Metanephros (tissue), 2 donors: ENCODE data around the gene QARS1. TPM values are rescaled to one million over a fixed set of nuclear protein-coding genes. Genes with fewer than 3 reads are reported as not detected.

Experiments
- small RNA-seq: library from RNA; depleted of rRNA; stranded (forward); fragments of <200 nt; gene quantifications from one replicate; pipeline ENCODE3, GENCODE V24; 2014; ENCODE audit warnings: low replicate concordance
- total RNA-seq: library from RNA; depleted of rRNA; stranded (reverse); fragments of >200 nt; gene quantifications from one replicate; pipeline ENCODE4 v1.2.3, GENCODE V29; 2014

The QARS1 gene
- 465 TPM for total RNA-seq

DNA sequence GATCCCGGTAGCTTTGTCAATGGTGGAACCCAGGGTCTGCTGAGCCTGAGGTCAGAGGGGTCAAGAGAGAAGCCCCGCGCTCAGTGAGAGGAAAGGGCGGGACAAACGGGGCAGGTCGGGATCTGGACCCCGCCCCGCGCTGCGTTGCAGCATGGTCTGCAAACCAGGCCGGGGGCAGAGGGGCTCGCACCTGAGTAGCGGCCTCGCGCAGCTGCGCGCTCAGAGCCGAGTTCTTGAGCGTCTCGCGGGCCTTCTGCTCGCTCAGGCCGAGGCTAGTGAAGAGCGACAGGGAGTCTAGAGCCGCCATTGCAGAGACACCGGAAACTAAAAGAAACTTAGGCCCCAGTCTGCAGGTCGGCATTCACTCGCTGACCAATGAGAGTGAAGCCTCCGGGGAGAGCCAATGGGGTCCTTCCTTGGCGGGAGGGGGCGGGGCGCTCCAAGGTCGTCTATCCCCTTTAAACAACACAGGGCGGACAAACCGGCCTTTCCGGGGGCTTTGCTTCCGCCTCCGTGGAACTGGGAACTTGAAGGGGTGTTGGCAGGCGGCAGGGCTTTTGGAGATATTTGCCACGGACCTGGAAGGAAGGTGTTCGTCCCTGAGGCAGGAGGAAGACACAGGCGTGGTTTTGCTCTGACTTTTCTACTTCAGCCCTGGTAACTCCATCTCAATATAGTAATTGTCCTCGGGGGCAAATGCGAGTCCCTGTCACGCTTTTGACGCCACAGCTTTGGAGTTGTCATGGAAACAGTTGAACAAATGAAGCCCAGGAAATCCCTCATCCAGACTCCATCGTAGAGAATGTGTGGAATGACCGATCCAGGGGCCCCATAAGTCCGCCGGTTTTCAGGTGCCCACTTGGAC lies at the start of gene QARS1:
TSS of gene QARS1 (minus strand) at position 331 of the 865 bp plus-strand sequence. CDS start at position 307, 24 bp downstream.

GRCh38 chr3:49132437-49133225 lies 28.1 kb upstream of the QARS1 start, which contains the start of gene LAMB2:
Gene LAMB2, minus strand, starts transcription at chr3:49133050. Its CDS starts 183 bp downstream, at chr3:49132867.

DNA sequence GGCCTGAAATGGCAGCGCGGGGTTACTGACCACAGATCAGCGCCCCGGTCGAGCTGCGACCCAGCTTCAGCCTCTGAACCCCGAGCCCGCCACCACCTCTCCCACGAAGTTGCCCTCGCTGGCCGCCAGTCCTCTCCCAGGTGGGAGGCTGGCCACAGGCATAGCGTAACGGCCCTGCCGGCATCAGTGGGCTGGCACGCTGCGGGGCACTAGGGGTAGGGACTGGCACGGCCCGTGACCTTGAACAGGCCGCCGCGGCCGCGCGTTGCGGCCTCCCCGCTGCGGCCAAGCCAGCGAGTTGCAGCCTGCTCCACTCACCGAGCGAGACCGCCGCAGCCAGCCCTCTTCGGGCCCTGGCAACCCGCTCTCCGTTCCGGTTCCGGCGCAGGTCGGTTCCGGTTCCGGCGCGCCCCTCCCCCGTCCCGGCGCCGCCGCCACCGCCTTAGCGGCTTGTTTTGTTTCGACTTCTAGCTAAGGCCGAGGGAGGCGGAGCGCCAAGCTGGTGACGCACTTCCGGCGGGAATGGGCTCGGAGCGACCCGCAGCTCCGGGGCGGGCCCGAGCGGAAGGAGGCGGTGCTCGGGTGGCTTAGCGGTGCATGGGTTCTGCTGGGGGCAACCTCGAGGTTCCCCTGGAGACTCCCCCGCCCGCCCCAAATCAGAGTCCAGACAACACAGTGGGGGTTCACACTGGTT lies 16.0 kb upstream of the QARS1 start, which contains the start of gene USP19:
TSS of gene USP19 (minus strand) at position 386 of the 694 bp plus-strand sequence. CDS start 1,678 bp downstream, outside the sequence.

DNA sequence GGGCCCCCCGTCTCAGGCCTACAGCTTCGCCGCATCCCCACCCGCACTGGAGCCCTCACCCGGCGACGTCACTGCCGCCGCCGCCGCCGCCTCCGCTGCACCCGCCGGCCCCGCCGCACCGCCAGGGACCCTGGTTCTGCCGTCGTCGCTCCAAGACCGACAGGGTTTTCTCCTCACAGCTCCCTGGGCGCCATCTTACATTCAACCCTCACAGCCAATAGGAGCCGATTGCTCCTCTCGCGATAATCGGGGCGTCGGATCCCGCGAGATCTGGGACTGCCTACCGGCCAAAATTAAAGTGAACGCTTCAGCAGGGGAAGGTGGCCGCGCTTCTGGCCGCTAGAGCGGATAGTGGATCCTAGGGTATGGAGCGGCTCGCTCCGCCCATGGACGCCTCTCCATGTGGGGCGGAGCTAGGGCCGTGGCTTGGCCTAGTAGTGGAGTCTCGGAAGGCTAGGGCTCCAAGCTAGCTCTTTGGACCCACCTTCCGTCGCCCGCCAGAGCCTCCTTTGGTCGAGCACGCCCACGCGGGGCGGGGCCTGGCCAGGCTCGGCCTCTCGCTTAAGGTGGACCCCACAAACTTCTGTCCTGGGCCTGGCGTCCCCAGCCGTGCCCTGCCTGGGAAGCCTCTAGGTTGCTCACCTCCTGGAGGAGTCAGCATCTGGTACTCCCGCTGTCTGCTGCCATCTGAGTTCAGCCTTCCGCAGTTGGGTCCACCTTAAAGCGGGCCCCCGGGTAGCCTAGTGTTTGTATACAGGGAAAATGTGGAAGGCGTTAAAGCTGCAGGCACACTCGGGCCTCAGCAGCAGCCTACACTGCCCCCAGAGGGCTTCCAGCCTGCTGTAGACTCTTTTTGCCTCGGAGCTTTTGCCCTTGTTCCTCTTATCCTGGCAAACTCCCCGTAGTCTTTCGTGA lies 10.4 kb downstream of the QARS1 start, which contains the start of gene QRICH1:
TSS of gene QRICH1 (minus strand) at position 219 of the 915 bp plus-strand sequence. CDS start 17,054 bp downstream, outside the sequence.

Small RNA genes within 50 kb of the gene (small RNA-seq; reads per million reads assigned to genes)
- gene RN7SL182P, result not detected

Other genes with a start within 250 kb of the QARS1 start
- 15.2 TPM for gene SLC25A20, start 205.9 kb downstream of the QARS1 start, total RNA-seq
- gene ARIH2, start 185.9 kb downstream of the QARS1 start, total RNA-seq, result 86.1 TPM
- 51.4 TPM for gene P4HTM, start 114.5 kb downstream of the QARS1 start, total RNA-seq
- gene WDR6, start 97.4 kb downstream of the QARS1 start, total RNA-seq, result 137 TPM
- gene DALRD3, start 86.2 kb downstream of the QARS1 start, total RNA-seq, result 52.2 TPM
- gene NDUFAF3, start 82.6 kb downstream of the QARS1 start, total RNA-seq, result 73.9 TPM
- gene IMPDH2, start 75.4 kb downstream of the QARS1 start, total RNA-seq, result 214 TPM
- gene QRICH1, start 10.7 kb downstream of the QARS1 start, total RNA-seq, result 75.6 TPM
- 75.8 TPM for gene USP19, start 16.1 kb upstream of the QARS1 start, total RNA-seq
- 537 TPM for gene LAMB2, start 28.3 kb upstream of the QARS1 start, total RNA-seq
- gene CCDC71, start 61.6 kb upstream of the QARS1 start, total RNA-seq, result 20.4 TPM
- 39.2 TPM for gene KLHDC8B, start 66.8 kb upstream of the QARS1 start, total RNA-seq
- 5.2 TPM for gene C3orf62, start 172.5 kb upstream of the QARS1 start, total RNA-seq
- gene USP4, start 235.3 kb upstream of the QARS1 start, total RNA-seq, result 41.9 TPM